Activated T-helper 1 cell treated with anti-CD3 and anti-CD28 coated beads, Interleukin-2, amount 50 U/mL, for 16 hours (primary cell): ENCODE results near the gene DST.
"Not testable (repeated sequence)": the region's sequence is repeated elsewhere in the genome, so short reads cannot be mapped to it uniquely, and the experiment has no call there.

Experiments used
- DNase-seq, 2 donors: peaks; one replicate each; pipeline ENCODE4 v3.0.0-alpha.2; 2020; ENCODE audit warnings: low read depth in 1 of 2, low spot score in 1 of 2

DST gene

GRCh38 chr6:56518995-56519767, 123.5 kb downstream of the DST start:
- no peak for DNase-seq

DNA sequence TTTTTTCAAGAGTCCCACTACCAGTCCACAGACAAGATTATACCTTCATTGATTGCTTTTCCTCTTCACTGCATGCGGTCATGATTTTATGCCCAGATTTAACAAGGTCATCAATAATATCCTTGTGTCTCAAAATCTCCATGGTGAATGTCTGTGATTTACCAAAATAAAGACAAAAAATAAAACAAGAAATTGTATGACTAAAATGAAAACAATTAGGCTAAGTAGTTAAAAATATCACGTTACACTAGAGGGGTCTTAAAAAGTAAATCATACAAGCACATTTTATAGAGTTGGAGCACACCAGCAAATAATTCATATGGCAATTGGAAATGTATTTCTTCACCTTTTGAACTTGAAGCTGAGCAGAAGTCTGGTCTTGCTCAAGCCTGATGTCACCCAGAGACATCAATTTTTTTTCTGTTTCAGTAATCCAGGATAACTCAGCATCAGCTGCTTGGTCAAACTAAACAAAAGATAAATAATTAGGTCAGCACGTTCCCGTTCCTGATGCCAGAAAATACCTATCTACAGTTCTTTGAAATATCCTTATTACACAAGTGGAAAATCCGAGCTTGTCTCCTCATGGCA, 125.4 kb downstream of the DST start:
- no peak for DNase-seq

GRCh38 chr6:56516003-56516402, 126.7 kb downstream of the DST start:
- no peak for DNase-seq

DNA sequence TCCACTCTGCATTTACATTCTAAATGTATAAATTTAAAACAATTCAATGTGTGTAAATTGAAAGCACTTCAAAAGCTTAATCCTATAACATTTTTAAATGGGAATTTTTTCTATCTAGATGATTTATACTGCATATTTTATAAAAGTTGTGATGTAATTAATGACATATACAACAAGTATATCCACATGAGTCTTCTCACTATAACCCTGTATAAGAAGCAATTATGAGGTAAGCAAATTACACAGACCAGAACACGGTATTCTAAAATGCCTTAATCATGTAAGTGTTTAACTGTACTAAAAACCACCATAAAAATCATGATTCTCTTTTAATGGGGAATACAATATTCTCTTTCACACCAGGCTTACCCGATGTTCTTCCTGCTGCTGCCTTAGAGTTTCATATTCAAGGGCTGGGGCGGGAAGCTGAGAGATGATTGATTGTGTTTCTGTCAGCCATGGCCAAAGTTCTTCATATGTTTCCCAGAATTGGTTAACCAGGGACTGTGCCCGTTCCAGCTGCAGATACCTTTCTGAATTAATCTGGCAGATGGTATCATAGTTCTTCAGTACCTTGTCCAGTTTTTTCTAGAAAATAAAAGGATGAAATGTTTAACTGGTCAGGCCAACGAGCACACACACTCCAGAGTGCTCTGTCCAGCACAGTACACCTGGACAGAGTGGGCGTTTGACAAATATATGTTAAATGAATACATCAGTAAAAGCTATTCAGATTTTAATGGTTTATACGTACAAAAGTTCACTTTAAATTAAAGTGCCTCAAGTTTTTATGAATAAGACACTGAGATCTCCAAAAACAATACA, 127.4 kb downstream of the DST start:
- no peak for DNase-seq

DNA sequence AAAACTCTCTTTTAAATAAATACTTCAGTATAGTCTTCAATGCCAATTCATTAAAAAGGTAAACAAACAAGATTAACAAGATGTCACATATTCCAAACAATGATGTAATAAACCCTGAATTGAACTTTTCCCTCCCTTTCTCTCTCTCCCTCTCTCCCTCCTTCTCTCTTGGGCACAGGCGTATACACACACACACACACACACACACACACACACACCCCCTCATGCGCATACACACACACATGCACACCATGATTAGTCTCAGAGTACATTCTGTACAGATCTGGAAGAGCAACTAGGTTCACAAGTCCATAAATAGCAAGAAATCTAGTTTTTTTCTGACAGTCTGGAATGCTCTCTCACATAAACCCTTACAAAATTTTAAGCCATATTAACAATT, 128.3 kb downstream of the DST start:
- no peak for DNase-seq

DNA sequence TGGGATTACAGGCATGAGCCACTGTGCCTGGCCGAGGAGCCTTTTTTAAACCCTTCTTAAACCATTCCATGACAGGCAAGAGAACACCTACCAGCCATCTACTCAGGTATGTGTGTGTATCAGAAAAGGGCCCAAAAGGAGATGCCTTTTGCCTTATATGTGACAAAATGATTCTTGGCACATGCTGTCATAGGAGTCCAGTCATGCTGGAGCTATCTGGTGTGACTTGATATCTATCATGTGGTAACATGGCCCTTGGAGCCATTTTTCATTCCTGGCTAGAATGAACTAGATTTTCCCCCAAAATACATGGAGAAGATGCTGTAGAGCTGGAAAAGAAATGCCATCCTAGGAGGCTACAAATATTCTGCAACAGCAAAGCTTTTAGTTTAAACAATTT, 129.1 kb downstream of the DST start:
- no peak for DNase-seq

- DNase-seq = no peak
These were observed 131.1 kb downstream of the DST start for GRCh38 chr6:56511591-56511990.

- DNase-seq = no peak
These were observed 131.6 kb downstream of the DST start for GRCh38 chr6:56510984-56511531.

GRCh38 chr6:56509031-56509430, 133.7 kb downstream of the DST start:
- no peak for DNase-seq

- DNase-seq = no peak
These were observed 135.2 kb downstream of the DST start for GRCh38 chr6:56507517-56507916.

DNA sequence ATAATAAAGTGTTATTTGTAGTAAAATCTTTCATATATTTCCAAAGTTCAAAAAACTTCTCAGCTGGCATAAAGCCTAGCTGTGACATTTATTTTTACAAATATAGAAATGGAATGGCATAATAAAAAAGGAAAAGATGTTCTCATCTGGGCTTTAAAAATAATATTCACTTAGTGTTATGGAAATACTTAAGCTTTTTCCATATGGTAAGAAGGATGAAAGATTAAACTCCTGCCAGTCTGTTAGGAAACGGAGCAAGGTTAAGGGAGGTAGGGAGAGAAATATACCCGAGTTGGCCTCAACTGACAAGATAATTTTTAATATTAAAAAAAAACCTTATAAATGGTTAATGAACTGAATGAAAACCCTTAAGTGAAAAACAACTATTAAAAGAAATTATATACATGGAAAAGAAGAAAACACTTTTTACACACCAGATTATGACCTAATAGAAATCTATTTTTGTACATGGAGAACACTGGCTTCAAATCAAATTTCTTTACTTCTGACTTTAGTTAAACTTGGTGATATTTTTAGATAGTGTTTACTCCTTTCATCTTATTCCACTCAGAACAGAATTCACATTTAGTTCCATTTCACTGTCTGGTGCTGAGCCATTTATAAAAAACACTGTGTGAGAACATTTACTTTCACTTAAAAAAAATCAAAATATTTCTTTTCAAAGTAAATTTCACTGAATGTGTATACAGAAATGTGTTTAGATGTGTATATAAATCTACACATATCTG, 137.0 kb downstream of the DST start:
- no peak for DNase-seq

- DNase-seq = no peak
These were observed 140.7 kb downstream of the DST start for GRCh38 chr6:56501993-56502392.

GRCh38 chr6:56499095-56499494, 143.6 kb downstream of the DST start:
- DNase-seq = no peak

GRCh38 chr6:56497691-56498090, 145.0 kb downstream of the DST start:
- no peak for DNase-seq

GRCh38 chr6:56497240-56497639, 145.4 kb downstream of the DST start:
- no peak for DNase-seq

- not testable (repeated sequence) for DNase-seq
These were observed 146.0 kb downstream of the DST start for GRCh38 chr6:56496650-56497049.

DNA sequence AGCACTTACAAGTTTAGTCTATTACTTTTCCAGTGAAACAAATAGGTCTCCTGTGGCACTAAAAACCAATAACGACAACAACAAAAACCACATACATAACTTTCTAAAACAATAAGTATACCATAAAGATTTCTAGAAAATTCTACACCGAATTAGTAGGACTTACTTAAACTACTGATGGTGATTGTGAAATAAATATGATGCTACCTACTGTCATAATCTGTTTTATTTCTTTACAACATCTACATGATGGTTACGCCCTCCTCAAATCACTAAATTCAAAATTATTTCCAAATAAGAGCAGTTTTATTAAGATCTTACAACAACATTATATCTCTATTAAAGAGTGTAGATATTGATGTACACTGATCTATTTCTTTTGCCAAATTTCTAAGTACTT, 147.0 kb downstream of the DST start:
- DNase-seq = no peak

DNA sequence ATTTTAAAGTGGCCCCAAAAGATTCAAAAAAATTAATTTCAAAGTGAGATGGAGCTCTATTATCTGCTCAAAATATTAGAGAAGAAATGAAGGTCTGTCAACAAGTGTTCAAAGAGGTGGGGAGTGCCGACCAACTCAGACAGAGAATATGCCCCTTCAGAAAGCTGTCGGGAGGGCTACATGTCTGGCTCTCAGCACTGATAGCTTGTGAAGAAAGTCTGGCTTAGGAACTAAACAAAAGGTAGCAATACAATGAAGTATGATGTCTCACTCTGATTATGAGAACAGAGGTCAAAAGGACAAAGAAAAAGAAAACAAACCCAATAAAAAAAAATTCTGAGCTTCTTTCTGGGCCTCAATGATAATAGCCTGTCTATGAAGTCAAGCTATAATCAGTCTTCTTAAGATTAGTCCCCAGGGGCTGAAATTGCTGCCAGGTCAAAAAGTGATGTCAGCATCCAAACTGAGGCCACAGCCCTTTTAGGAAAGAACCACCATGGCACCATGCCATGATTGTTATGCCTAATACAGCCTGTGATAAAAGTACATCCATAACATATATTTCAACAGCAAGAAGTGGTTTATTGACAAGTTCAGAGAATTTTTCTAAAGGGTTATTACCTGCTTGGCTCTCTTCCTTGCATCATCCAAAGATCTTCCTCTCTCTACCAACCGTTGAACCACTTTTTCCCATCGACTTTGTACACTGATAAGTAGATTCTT, 150.9 kb downstream of the DST start:
- DNase-seq = no peak

GRCh38 chr6:56490993-56491392, 151.7 kb downstream of the DST start:
- no peak for DNase-seq

DNA sequence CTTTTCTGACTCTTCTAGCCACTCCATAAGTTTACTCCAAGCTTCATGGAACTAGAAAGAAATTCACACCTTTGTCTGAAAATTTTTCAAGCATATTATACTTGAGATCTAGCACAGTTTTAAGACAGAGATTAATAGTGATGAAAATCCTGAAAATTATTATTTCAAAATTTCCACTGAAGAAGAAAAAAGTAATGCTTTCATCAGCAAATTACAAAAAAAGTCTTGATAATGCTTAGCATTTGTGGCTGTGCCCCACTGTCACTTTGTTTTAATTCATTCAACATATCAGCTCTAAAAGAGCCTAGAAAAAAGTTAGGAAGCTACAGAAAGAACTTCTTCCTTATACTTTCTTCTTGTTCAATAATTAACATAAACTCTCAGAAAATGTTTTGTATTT, 153.1 kb downstream of the DST start:
- no peak for DNase-seq

DNA sequence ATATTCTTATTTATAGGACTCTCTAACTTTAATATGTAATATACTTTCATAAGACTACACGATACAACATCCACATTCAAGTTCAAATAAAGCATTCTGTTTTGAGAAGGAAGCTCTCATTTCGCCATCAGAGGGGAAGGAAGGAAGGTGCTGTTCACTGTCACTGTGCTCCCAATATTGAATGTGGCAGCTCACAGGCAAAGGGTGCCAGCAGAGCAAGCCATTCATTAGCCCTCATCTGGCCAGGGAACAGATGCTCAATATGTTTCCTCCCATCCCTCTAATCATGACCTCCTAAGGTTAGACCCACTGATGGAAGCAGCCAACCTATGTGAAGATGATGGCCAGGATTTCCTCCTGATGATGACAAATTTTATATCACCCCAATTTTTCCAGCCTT, 154.4 kb downstream of the DST start:
- DNase-seq = no peak
